Esophagus mucosa (tissue), 1 donor: ENCODE measurements around the gene SPOCK2. TPM values are rescaled to one million over a fixed set of nuclear protein-coding genes. Genes with fewer than 3 reads are reported as not detected.

ENCODE experiments used
- ATAC-seq: fragments of 200-7000 bp; cut with Tn5 transposase; one replicate; pipeline ENCODE4 v1.9.1; 2020
- total RNA-seq: library from RNA; stranded (reverse); gene quantifications from one replicate; pipeline ENCODE4 v1.2.4, GENCODE V29; 2023
- donor health status: DM: yes; HTN: yes; CAD: no.

Gene SPOCK2
- total RNA-seq, 1 donor from 2014 or later = 1.5 TPM

- ATAC-seq = no peak
Measured at GRCh38 chr10:72107325-72108003, 19.1 kb upstream of the SPOCK2 start.

DNA sequence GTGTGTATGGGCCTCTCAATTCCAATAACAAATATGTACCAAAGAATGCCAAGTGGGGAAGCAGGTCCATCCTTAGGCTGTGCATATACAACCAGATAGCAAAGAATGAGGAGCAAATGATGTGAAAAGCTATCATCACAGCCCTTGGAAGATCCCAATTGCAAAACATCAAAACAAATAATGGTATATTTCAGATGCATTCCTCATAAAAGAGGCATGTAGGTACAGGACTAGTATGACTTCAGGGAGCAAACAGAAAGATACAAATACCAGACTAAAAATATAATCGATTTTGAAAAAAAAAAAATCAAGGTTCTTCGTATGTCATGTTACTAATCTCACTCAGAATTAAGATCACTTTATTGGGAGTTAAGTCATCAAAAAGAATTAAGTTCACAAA, 18.5 kb upstream of the SPOCK2 start:
- ATAC-seq = no peak

DNA sequence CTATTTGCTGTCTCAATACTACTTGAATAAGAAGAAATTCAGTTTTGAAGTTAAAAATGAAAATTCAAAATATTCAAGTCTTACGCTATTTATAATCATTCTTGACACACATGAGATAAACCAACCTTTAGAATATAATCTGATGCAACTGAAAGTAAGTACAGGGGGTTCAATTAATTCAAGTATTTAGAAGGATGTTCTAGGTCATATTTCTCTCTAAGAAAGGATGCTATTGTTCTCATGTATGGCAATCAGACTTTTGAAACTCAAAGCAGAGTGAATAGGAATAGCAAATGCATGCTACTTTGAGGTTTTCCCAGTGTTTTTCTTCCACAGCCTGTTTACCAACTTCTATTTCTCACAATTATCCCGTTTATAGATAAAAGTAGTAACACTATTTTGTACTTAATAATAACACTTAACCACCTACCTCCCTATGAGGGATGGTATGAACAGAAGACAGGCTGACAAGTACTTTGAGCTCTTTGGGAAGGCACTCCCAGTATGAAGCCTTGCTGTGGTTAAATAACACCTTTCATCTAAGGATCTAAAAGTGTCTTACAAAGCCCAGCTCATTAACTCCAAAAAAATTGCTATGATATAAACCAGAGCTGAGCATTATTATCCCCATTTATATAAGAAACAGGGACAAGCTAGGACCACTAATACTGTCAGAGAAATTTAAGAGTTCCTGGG, 18.0 kb upstream of the SPOCK2 start:
- ATAC-seq = no peak

GRCh38 chr10:72105710-72106109, 17.4 kb upstream of the SPOCK2 start:
- ATAC-seq = no peak

- no peak for ATAC-seq
Measured at GRCh38 chr10:72105098-72105475, 16.7 kb upstream of the SPOCK2 start.

GRCh38 chr10:72104472-72105097, 16.2 kb upstream of the SPOCK2 start:
- no peak for ATAC-seq

DNA sequence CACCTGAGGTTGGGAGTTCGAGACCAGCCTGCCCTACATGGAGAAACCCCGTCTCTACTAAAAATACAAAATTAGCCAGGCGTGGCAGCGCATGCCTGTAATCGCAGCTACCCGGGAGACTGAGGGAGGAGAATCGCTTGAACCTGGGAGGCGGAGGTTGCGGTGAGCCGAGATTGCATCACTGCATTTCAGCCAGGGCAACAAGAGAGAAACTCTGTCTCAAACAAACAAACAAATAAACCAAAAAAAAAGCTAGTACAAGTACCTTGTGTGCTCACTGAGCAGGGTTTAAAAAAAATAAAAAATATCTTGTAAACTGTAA, 11.2 kb upstream of the SPOCK2 start:
- no peak for ATAC-seq

DNA sequence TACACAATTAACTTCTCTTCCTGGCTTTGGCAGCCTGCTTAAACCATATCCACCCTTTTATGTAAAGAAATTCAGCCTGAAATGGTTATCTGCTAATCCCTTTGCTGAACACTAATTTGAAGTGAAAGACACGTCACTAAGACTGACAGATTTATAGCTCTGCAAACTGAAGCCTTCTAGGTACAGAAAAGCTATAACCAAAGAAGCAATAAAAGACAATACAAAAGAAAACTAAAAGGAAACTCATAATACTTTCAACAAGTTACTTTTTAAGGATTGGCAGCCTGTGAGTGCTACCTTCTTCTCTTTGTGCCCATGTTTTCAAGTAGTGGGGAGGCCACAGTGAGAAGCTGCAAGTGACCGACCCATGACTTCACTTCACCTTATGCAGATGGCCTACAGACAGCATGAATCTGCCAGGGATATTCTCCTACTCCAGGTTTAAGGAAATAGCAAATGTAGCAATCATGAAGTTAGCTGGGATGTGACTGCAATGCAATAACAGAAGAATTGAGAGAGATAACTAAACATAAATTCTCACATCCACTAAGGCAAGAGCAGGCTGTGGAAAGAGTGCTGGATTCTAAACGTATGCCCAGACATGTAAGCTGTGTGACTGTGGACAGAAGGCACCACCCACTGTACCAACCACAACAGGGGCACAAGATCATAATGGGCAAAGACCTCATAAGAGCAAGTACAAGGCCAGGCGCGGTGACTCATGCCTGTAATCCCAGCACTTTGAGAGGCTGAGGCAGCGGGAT, 10.7 kb upstream of the SPOCK2 start:
- no peak for ATAC-seq

- ATAC-seq = no peak
Measured at GRCh38 chr10:72098301-72098835, 10.0 kb upstream of the SPOCK2 start.

GRCh38 chr10:72097448-72098300, 9.3 kb upstream of the SPOCK2 start:
- no peak for ATAC-seq

- no peak for ATAC-seq
Measured at GRCh38 chr10:72096115-72097000, 8.0 kb upstream of the SPOCK2 start.

GRCh38 chr10:72095195-72095594, 6.8 kb upstream of the SPOCK2 start:
- no peak for ATAC-seq

- no peak for ATAC-seq
Measured at GRCh38 chr10:72094574-72094973, 6.2 kb upstream of the SPOCK2 start.

DNA sequence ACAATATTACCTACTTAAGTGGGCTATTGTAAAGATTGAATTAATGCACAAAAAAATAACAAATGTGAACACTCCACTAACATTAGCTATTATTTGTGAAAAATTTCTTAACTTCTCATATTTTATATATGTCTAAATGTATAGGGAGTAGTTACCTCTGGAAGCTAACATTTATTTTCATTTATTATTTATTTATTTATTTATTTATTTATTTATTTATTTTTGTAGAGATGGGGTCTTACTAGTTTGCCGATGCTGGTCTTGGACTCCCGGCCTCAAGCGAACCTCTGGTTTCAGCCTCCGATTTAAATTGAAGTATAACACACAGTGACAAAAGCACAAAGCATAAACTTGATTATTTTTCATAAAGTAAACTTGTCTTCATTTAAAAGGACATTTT, 5.1 kb upstream of the SPOCK2 start:
- ATAC-seq = no peak

DNA sequence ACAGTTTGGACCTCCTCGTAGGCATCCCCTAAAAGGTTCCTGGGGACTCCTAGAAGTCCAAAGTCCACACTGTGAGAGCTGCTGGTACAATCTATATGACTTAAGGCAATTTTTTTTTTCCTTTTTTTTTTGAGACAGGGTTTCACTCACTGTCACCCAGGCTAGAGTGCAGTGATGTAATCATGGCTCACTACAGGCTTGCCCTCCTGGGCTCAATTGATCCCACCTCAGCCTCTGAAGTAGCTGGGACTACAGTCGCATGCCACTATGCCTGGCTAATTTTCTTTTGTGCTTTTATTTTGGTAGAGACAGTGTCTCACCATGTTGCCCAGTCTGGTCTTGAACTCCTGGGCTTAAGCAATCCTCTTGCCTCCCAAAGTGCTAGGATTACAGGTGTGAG, 4.6 kb upstream of the SPOCK2 start:
- ATAC-seq = no peak

- ATAC-seq = no peak
Measured at GRCh38 chr10:72092171-72092924, 4.0 kb upstream of the SPOCK2 start.

DNA sequence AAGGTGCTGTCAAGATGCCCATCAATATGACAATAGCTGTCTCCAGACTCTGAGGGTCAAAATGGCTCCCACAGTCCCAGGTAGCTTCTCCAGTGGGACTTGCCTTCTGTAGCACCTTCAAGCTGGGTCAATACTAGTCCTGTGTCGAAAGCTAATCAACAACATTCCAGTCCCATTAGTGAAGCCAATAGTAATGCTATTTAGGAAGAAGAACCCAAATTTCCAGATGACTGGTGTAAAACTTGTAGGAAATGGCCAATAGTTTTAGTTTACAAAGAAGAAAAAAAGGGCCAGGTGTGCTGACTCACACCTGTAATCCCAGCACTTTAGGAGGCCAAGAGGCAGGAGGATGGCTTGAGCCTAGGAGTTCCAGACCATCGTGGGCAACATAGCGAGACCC, 2.0 kb upstream of the SPOCK2 start:
- no peak for ATAC-seq

GRCh38 chr10:72089618-72090017, 1.3 kb upstream of the SPOCK2 start:
- no peak for ATAC-seq

DNA sequence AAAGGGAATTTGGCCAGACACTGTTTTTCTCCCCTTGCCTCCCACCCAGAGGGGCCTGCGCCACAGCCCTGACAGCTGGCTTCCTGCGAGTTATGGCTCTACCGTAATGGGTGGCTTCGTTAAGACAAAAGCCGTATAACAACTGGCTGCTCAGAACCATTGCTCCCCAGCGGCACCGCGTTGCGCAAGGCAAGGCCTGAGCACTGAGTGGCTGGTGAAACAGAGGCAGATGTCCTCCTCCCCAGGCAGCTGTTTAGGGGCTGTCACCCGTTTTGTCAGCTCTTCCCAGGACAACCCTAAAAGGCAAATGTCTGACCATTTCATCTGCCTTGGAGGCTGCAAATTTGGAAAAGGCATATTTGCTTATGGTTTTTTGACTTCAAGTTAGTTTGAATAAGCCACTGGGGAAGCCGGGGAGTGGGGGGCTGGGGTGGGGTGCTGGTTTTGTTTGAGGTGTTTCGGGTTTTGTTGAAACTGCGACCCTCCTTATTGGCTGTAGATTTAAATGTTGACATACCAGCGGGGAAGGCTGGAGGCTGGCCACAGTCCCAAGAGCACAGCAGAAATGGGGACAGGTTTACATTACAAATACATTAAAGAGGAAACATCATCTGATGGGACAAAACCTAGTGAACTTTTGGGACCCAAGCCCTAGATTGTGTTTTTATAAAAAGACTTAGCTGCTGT, 681 bp upstream of the SPOCK2 start:
- ATAC-seq = no peak
